ENCODE results near the gene YIPF6. TPM values are rescaled to one million over a fixed set of nuclear protein-coding genes. Genes with fewer than 3 reads are reported as not detected.

YIPF6 gene
- 25.8 to 33.5 TPM (median 28.9 TPM) in 5 replicates for total RNA-seq (2022; extraction: Qiagen RNA extraction)

GRCh38 chrX:68498508-68499379, at the start of gene YIPF6:
YIPF6 (plus strand) TSS chrX:68499051; CDS start chrX:68499067, 16 bp downstream.

Other genes with a start within 250 kb of the YIPF6 start
- 1.2 to 3.3 TPM (median 1.7 TPM) in 5 replicates for gene OPHN1, start 65.6 kb upstream of the YIPF6 start, total RNA-seq (2022; extraction: Qiagen RNA extraction)
- gene STARD8, start 148.6 kb downstream of the YIPF6 start, total RNA-seq (2022; extraction: Qiagen RNA extraction), result 1.0 to 1.8 TPM (median 1.5 TPM) in 5 replicates

Measured in A549 treated with AZD2906 at 1 μM for 4 hours (cell line).